Activated naive CD4-positive, alpha-beta T cell treated with anti-CD3 and anti-CD28 coated beads for 36 hours (primary cell): ENCODE measurements around the gene TTN. TPM values are rescaled to one million over a fixed set of nuclear protein-coding genes. Genes with fewer than 3 reads are reported as not detected.

Experiments used
- CTCF ChIA-PET: fragments of 350-600 bp; sonication (Branson Sonifier 250); formaldehyde crosslinking; loops from one replicate; lab custom pipeline; 2021; ENCODE audit warnings: antibody characterized with exemption; lab: Charles Lee
- DNase-seq: peaks from one replicate; pipeline ENCODE4 v3.0.0-alpha.2; 2020
- H3K27ac Mint-ChIP-seq: one replicate; pipeline ENCODE4 v1.8.0; 2021; ENCODE audit warnings: mild to moderate bottlenecking, mixed read lengths
- H3K27me3 Mint-ChIP-seq: one replicate; pipeline ENCODE4 v1.8.0; 2021; ENCODE audit warnings: low read depth, mixed read lengths
- H3K36me3 Mint-ChIP-seq: one replicate; pipeline ENCODE4 v1.8.0; 2021; ENCODE audit warnings: low read depth, mixed read lengths
- H3K4me1 Mint-ChIP-seq: one replicate; pipeline ENCODE4 v1.8.0; 2021; ENCODE audit warnings: low read depth, mixed read lengths
- H3K4me3 Mint-ChIP-seq: one replicate; pipeline ENCODE4 v1.8.0; 2021; ENCODE audit warnings: mild to moderate bottlenecking, moderate library complexity, mixed read lengths
- H3K9me3 Mint-ChIP-seq: one replicate; pipeline ENCODE4 v1.8.0; 2021; ENCODE audit warnings: mixed read lengths
- intact Hi-C: fragments of 100-400 bp; cut with micrococcal nuclease; formaldehyde crosslinking; loops from one replicate; pipeline ENCODE4 v1.15.1; 2023
- total RNA-seq, 2 experiments: library from RNA; stranded (reverse); gene quantifications; one replicate each; pipeline ENCODE4 v1.2.3, GENCODE V29; 2021

Gene TTN
- total RNA-seq, 2 experiments from 2014 or later = 0.91 TPM

GRCh38 chr2:178829981-178830380, 22.8 kb upstream of the TTN start:
- DNase-seq = no peak
- Mint-ChIP-seq H3K27me3 (no peaks in the 10 kb centered on the region), H3K27ac (no peak overlapping the region), H3K4me1 (peaks cover 21% of the 10 kb centered on the region), H3K9me3 (peaks cover 2% of the 10 kb centered on the region), H3K4me3 (no peak overlapping the region), H3K36me3 (peaks cover 20% of the 10 kb centered on the region)
- intact Hi-C loops = no loop called here
- CTCF ChIA-PET = no interaction called here

- Mint-ChIP-seq H3K27me3 (no peaks in the 10 kb centered on the region), H3K9me3 (peaks cover 2% of the 10 kb centered on the region), H3K4me1 (peaks cover 21% of the 10 kb centered on the region), H3K27ac (no peak overlapping the region), H3K36me3 (peaks cover 20% of the 10 kb centered on the region), H3K4me3 (no peak overlapping the region)
- CTCF ChIA-PET = no interaction called here
- DNase-seq = no peak
- intact Hi-C loops = no loop called here
Measured at GRCh38 chr2:178829299-178829960, 22.2 kb upstream of the TTN start.

GRCh38 chr2:178828486-178828881, 21.3 kb upstream of the TTN start:
- Mint-ChIP-seq H3K4me3 (no peak overlapping the region), H3K9me3 (peaks cover 2% of the 10 kb centered on the region), H3K36me3 (peaks cover 20% of the 10 kb centered on the region), H3K27me3 (no peaks in the 10 kb centered on the region), H3K27ac (no peak overlapping the region), H3K4me1 (peaks cover 21% of the 10 kb centered on the region)
- intact Hi-C loops = no loop called here
- no peak for DNase-seq
- CTCF ChIA-PET = no interaction called here

- intact Hi-C loops = no loop called here
- no peak for DNase-seq
- Mint-ChIP-seq H3K36me3 (peaks cover 18% of the 10 kb centered on the region), H3K9me3 (peaks cover 2% of the 10 kb centered on the region), H3K4me3 (no peak overlapping the region), H3K27me3 (no peaks in the 10 kb centered on the region), H3K4me1 (peaks cover 21% of the 10 kb centered on the region), H3K27ac (no peak overlapping the region)
- CTCF ChIA-PET = interaction anchor here (1.3 kb wide), 1 partner anchor 302 kb away, joined by 3 read pairs; no protein-coding TSS in a partner anchor
Measured at GRCh38 chr2:178827739-178828485, 20.7 kb upstream of the TTN start.

GRCh38 chr2:178827111-178827510, 19.9 kb upstream of the TTN start:
- Mint-ChIP-seq H3K9me3 (peaks cover 2% of the 10 kb centered on the region), H3K36me3 (peaks cover 17% of the 10 kb centered on the region), H3K27ac (no peak overlapping the region), H3K4me1 (peaks cover 21% of the 10 kb centered on the region), H3K27me3 (no peaks in the 10 kb centered on the region), H3K4me3 (no peak overlapping the region)
- DNase-seq = no peak
- intact Hi-C loops = no loop called here
- CTCF ChIA-PET = interaction anchor here (1.3 kb wide), 1 partner anchor 303 kb away, joined by 3 read pairs; no protein-coding TSS in a partner anchor

- no peak overlapping the region for H3K4me3 Mint-ChIP-seq
- peaks cover 14% of the 10 kb centered on the region for H3K36me3 Mint-ChIP-seq
- DNase-seq = no peak
- H3K27ac Mint-ChIP-seq = no peak overlapping the region
- intact Hi-C loops = no loop called here
- H3K27me3 Mint-ChIP-seq = no peaks in the 10 kb centered on the region
- H3K9me3 Mint-ChIP-seq = peaks cover 2% of the 10 kb centered on the region
- peaks cover 17% of the 10 kb centered on the region for H3K4me1 Mint-ChIP-seq
- CTCF ChIA-PET = no interaction called here
Measured at GRCh38 chr2:178825183-178825582, 18.0 kb upstream of the TTN start.

GRCh38 chr2:178824181-178824580, 17.0 kb upstream of the TTN start:
- peaks cover 10% of the 10 kb centered on the region for H3K4me1 Mint-ChIP-seq
- no peak overlapping the region for H3K27ac Mint-ChIP-seq
- H3K27me3 Mint-ChIP-seq = no peaks in the 10 kb centered on the region
- peaks cover 2% of the 10 kb centered on the region for H3K9me3 Mint-ChIP-seq
- no peak for DNase-seq
- peaks cover 14% of the 10 kb centered on the region for H3K36me3 Mint-ChIP-seq
- intact Hi-C loops = no loop called here
- H3K4me3 Mint-ChIP-seq = no peak overlapping the region
- CTCF ChIA-PET = no interaction called here

- no peaks in the 10 kb centered on the region for H3K9me3 Mint-ChIP-seq
- CTCF ChIA-PET = interaction anchor here (0.6 to 1.6 kb wide), 5 partner anchors 11 to 546 kb away, joined by 3 to 7 read pairs (median 4); no protein-coding TSS in a partner anchor
- no peaks in the 10 kb centered on the region for H3K27me3 Mint-ChIP-seq
- no peaks in the 10 kb centered on the region for H3K36me3 Mint-ChIP-seq
- peaks cover 6% of the 10 kb centered on the region for H3K4me1 Mint-ChIP-seq
- peak overlapping the region; percentile 32 for H3K27ac Mint-ChIP-seq
- peak; percentile 7 for DNase-seq
- intact Hi-C loops = no loop called here
- peak overlapping the region; percentile 5 for H3K4me3 Mint-ChIP-seq
Measured at GRCh38 chr2:178819992-178820391, 12.8 kb upstream of the TTN start.

GRCh38 chr2:178819147-178819875, 12.1 kb upstream of the TTN start:
- no peak for DNase-seq
- Mint-ChIP-seq H3K9me3 (no peaks in the 10 kb centered on the region), H3K4me3 (no peak overlapping the region), H3K27ac (no peak overlapping the region), H3K36me3 (no peaks in the 10 kb centered on the region), H3K4me1 (peaks cover 6% of the 10 kb centered on the region), H3K27me3 (no peaks in the 10 kb centered on the region)
- CTCF ChIA-PET = interaction anchor here (0.8 to 1.6 kb wide), 2 partner anchors 23 to 311 kb away, joined by 3 to 7 read pairs; no protein-coding TSS in a partner anchor
- intact Hi-C loops = no loop called here

GRCh38 chr2:178811901-178812300, 4.7 kb upstream of the TTN start:
- intact Hi-C loops = no loop called here
- no peaks in the 10 kb centered on the region for H3K27me3 Mint-ChIP-seq
- no peaks in the 10 kb centered on the region for H3K4me1 Mint-ChIP-seq
- no peaks in the 10 kb centered on the region for H3K9me3 Mint-ChIP-seq
- no peaks in the 10 kb centered on the region for H3K36me3 Mint-ChIP-seq
- CTCF ChIA-PET = no interaction called here
- no peak overlapping the region for H3K4me3 Mint-ChIP-seq
- no peak overlapping the region for H3K27ac Mint-ChIP-seq
- no peak for DNase-seq

GRCh38 chr2:178811045-178811444, 3.8 kb upstream of the TTN start:
- CTCF ChIA-PET = interaction anchor here (0.7 kb wide), 1 partner anchor 14 kb away, joined by 4 read pairs; no protein-coding TSS in a partner anchor
- Mint-ChIP-seq H3K4me3 (no peak overlapping the region), H3K36me3 (no peaks in the 10 kb centered on the region), H3K27ac (no peak overlapping the region), H3K4me1 (no peaks in the 10 kb centered on the region), H3K27me3 (no peaks in the 10 kb centered on the region), H3K9me3 (no peaks in the 10 kb centered on the region)
- DNase-seq = no peak
- intact Hi-C loops = no loop called here

GRCh38 chr2:178810422-178810821, 3.2 kb upstream of the TTN start:
- Mint-ChIP-seq H3K4me1 (no peaks in the 10 kb centered on the region), H3K27me3 (no peaks in the 10 kb centered on the region), H3K9me3 (no peaks in the 10 kb centered on the region), H3K27ac (no peak overlapping the region), H3K4me3 (no peak overlapping the region), H3K36me3 (no peaks in the 10 kb centered on the region)
- CTCF ChIA-PET = no interaction called here
- intact Hi-C loops = no loop called here
- DNase-seq = no peak
